Measurements from ENCODE around the gene TMEM81.

DNA sequence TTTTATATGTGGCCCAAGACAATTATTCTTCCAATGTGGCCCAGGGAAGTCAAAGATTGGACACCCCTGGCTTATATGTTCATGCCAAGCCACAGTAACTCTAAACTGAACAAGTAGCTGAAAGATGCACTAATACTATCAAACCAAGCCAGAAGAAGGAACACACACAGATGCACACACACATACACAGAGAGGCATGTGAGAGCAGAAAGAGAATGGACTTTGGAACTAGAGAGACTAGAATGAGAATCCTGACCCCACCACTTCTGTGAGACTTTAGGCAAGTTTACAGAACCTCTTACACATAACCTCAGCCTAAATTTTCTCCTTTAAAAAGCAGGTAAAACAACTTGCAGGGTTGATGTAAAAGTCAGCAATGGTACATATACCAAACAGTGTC, 11.2 kb upstream of the TMEM81 start:
- TF ChIP-seq BHLHE40 (IDR thresholded peaks at IDR 0.05; ENCODE audit: borderline replicate concordance) (no peak), LEF1 (IDR thresholded peaks at IDR 0.05; ENCODE audit: borderline replicate concordance) (no peak), SP1 (IDR thresholded peaks at IDR 0.05) (no peak), TARDBP (IDR thresholded peaks at IDR 0.05) (no peak), ARNT (IDR thresholded peaks at IDR 0.05) (no peak), NFRKB (IDR thresholded peaks at IDR 0.05) (no peak), L3MBTL2 (conservative IDR thresholded peaks at IDR 0.05) (no peak)
- TF ChIP-seq, protein P1, sequence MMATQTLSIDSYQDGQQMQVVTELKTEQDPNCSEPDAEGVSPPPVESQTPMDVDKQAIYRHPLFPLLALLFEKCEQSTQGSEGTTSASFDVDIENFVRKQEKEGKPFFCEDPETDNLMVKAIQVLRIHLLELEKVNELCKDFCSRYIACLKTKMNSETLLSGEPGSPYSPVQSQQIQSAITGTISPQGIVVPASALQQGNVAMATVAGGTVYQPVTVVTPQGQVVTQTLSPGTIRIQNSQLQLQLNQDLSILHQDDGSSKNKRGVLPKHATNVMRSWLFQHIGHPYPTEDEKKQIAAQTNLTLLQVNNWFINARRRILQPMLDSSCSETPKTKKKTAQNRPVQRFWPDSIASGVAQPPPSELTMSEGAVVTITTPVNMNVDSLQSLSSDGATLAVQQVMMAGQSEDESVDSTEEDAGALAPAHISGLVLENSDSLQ (IDR thresholded peaks at IDR 0.05), result no peak

All from HEK293T (cell line).